Activated T-helper 9 cell treated with anti-CD3 and anti-CD28 coated beads, Interleukin-2, amount 50 U/mL, for 16 hours (primary cell): ENCODE measurements around the gene NFIA.

Experiments
- DNase-seq: peaks from one replicate; pipeline ENCODE4 v3.0.0-alpha.2; 2020; ENCODE audit warnings: low read depth

NFIA gene

GRCh38 chr1:61332796-61333195 is 250.4 kb downstream of the NFIA start:
- DNase-seq: no peak

DNA sequence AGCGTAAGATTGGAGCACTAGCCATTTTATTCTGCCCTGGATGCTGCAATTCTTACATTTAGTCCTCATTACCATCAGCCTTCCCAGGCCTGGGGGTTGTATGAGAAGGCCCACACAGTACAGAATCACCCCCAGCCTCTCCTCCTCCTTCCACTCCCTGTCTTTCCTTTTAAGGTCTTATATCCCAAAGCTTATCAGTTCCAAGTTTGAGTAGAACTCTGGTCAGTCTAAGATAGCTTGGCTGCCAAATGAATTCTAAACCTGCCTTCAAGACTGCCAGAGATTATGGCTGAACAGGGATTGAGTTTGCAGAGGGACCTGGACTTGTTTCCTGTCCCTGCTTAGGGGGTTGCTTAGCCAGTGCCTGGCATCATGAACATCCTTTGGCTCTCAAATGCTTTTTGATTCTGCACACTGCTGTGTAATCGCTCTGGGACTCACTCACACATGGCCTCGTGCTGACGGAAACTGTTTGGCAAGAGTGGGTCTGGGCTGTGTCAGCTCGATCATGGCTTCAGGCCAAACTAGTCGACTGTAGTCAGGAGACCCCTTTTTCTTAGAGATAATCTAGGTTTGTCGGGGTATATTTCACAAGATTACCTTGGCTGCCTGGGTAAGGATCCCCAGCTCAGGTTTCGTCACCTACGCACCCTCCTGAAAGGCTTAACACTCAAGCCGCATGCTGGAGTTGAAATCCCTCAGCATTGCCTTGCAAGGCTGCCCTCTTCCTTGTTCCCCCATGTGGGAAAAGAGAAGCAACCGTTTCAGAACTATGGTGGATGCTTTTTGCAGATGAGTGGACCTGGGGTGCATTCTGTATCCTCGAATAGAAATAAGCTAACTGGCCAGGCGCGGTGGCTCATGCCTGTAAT is 252.6 kb downstream of the NFIA start:
- no peak for DNase-seq

DNA sequence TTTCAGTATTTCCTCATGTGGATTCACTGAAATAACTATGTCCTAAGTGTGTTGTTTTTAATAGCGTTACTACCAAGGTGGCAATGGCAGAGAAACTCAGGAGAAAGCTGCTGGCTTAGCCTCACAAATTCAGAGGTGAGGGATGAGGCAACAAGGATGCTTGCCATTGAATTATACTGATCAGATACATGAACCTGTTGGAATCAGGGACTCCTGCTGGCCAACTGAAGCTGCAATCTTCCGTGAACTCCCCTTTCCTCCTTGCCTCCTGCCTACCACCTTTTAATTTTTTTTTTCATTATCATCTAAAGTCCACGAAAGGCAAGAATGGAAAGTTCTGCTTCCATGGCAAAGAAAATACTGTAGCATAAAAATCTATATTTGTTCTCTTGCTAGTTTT is 254.7 kb downstream of the NFIA start:
- DNase-seq: no peak

GRCh38 chr1:61337441-61337951 is 255.1 kb downstream of the NFIA start:
- no peak for DNase-seq

GRCh38 chr1:61337981-61338848 is 255.9 kb downstream of the NFIA start:
- no peak for DNase-seq

DNA sequence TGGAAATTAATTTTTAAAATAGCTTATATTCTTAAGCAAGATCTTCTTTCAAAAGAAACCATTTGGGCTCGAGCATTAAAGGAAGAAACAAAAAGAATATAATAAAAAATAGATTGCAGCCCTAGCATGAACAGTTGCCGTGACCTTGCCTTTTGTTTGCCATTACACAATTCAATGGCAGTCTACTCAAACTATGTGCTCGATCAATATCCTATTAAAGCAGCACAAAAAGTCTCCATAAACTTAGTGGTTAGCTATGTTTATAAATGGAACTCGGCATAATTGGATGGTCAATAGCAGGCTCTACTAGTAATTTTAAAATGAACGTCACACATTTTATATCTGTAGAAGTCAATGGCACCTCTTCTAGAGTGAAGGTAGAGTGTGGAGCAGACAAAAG is 256.5 kb downstream of the NFIA start:
- no peak for DNase-seq

DNA sequence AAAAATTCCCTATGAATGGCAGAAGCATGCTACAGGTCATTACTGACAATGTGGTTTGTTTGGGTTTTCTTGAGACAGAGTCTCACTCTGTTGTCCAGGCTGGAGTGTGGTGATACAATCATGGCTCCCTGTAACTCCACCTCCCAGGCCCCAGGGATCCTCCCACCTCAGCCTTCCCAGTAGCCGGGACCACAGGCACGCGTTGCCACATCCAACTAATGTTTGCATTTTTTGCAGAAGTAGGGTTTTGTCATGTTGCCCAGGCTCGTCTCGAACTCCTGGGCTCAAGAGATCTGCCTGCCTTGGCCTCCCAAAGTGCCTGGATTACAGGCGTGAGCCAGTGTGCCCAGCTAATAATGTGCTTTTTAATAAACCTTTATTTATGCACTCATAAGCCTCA is 259.1 kb downstream of the NFIA start:
- DNase-seq: no peak

GRCh38 chr1:61343734-61344420 is 261.5 kb downstream of the NFIA start:
- DNase-seq: no peak

GRCh38 chr1:61344696-61345095 is 262.3 kb downstream of the NFIA start:
- no peak for DNase-seq

DNA sequence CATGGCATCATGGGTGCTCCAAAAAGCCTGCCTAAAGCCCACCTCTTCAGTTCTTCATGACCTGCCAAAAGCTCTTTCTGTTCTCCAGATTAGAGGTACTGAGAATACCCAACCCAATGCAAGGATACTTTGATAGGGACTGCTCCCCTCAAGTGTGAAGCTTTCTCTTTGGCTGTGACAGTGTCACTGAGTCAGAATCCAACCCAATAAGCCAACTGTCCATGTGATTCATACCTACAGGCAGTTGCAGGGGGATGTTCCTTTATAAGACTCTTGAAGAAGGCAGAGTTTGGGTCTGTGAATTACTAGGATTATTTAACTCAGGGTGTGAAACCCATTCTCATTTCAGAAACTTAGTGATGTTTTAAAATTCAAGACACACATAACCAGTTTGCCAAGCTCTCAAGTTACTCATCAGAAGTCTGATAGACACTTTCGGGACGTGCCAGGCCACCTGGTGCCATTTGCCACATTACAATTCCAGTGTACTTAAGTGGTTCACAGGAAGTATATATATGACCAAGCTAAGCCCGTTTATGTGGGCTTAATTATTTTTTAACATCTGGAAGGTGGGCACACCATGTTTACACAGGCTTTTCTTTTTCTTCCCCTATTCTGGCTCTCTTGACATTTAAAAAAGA is 265.8 kb downstream of the NFIA start:
- DNase-seq: no peak

- DNase-seq: no peak
These were observed 270.6 kb downstream of the NFIA start for GRCh38 chr1:61352845-61353435.

- no peak for DNase-seq
These were observed 271.5 kb downstream of the NFIA start for GRCh38 chr1:61353797-61354406.

DNA sequence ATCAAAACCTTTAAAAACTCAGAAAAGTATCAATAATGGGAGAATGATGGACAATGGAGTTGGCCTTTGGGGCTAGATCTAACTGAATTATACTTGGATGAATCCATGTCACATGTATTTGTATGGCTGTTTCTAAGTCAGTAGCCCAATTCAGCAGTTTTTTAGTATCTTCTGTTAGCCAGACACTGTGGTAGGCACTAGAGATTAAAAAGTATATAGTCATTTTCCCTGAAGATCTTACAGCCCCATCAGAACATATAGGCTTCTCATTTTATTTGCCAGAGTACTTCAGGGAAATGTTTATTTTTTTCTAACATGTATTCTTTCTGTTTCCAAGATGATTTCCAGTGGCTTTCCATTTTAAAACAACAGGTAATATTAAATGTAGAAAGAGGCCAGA is 273.7 kb downstream of the NFIA start:
- DNase-seq: no peak

DNA sequence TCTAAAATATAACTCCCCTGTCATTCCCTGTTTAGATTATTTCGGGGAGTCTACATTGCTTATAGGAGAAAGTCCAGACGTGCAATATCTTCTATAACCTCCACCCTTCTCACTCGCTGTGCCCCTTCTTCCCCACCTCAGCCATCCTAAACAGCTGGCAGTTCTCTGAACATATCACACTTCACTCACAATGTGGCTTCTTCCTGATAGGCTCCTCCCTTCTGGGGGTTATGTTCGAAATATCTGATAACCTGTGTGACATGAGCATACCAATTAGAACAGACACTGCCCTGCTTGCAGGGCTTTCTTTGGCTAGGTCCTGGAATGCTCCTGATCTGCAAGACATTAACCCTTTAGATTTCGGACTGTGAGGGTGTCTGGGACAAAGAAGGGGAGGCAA is 274.6 kb downstream of the NFIA start:
- no peak for DNase-seq

DNA sequence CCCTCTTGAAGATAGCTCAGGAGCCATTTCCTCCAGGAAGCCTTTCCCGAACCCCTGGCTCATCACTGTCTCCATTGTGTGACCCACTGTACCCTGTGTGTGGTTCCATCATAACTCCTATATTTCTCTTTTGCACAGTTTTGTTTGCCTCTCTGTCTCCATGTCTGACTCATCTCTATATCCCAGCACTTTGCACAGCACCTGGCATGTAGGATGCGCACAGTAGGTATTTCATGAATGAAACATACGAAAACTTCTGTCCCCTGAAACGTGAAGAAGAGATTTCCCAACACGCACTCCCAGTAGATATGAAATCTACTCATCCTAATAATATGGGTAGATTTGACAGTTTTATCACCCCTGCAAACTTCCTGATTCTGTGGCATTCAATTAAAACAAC is 275.2 kb downstream of the NFIA start:
- no peak for DNase-seq

DNA sequence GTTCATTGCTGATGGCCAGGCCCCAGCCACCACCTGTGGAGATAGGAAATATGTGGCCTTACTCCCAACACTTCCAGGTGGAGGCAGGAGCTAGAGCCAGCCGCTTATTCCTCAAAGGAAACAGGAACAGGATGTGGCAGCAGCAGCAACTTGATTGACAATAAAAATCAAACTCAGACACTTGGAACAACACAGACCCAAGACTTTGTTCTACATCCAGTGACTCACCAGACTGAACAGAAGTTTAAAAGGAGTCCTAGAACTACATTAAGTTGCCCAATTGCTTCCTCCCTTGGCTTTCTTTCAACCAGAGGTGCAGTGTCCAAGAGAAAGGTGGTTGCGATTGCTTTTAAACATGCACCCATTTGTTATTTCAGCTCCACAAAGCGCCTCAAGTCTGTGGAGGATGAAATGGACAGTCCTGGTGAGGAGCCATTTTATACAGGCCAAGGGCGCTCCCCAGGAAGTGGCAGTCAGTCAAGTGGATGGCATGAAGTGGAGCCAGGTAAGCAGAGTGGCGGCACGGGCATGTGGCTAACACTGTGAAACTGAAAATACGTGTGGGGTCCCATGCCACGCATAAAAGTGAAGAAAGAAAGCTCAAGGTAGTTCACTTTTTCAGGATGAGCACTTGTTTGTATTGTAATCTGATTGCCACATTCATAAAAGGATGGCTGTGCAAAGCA is 276.6 kb downstream of the NFIA start:
- no peak for DNase-seq

- DNase-seq: no peak
These were observed 279.6 kb downstream of the NFIA start for GRCh38 chr1:61361931-61362330.

GRCh38 chr1:61362351-61362750 is 280.0 kb downstream of the NFIA start:
- no peak for DNase-seq

GRCh38 chr1:61368366-61368765 is 286.0 kb downstream of the NFIA start:
- no peak for DNase-seq

GRCh38 chr1:61368876-61369275 is 286.5 kb downstream of the NFIA start:
- no peak for DNase-seq
